Measurements from ENCODE around the gene ADSS1. TPM values are rescaled to one million over a fixed set of nuclear protein-coding genes. Genes with fewer than 3 reads are reported as not detected.
A peak's percentile ranks its signal among the peaks of the same experiment; 100 is the strongest.

ADSS1 gene
- polyA plus RNA-seq, 4 donors: 3.6 to 12.7 (median 6.3) TPM

- no peak for FAIRE-seq
- Histone ChIP-seq H3K4me3 (ENCODE audit: low read depth in 1 of 3, low read length in 3 of 3) (no peak overlapping the region), H3K27me3 (ENCODE audit: control insufficient read depth in 3 of 3, insufficient read depth in 3 of 3, low read length in 3 of 3) (no peaks in the 10 kb centered on the region), H3K9me3 (ENCODE audit: control insufficient read depth in 2 of 2, insufficient read depth in 1 of 2, low read depth in 1 of 2, low read length in 1 of 2) (no peaks in the 10 kb centered on the region), H3K36me3 (ENCODE audit: control insufficient read depth in 3 of 3, insufficient read depth in 2 of 3, low read depth in 1 of 3, low read length in 3 of 3) (peaks cover 0 to 11% (median 0%) of the 10 kb centered on the region in 3 donors), H3K27ac (ENCODE audit: low read depth in 1 of 3, low read length in 2 of 3) (peak overlapping the region in 1 of 3 donors; percentile 6), H3K4me1 (ENCODE audit: control insufficient read depth in 3 of 3, insufficient read depth in 2 of 3, low read depth in 1 of 3, low read length in 2 of 3) (peaks cover 0 to 2% (median 0%) of the 10 kb centered on the region in 3 donors)
- 77 to 81% (median 77%) methylated on average over 31 of the region's 31 CpGs for WGBS, 3 donors
- DNase-seq: peak in 1 of 2 donors; percentile 48
Measured at GRCh38 chr14:104734991-104735779, 11.2 kb downstream of the ADSS1 start.

DNA sequence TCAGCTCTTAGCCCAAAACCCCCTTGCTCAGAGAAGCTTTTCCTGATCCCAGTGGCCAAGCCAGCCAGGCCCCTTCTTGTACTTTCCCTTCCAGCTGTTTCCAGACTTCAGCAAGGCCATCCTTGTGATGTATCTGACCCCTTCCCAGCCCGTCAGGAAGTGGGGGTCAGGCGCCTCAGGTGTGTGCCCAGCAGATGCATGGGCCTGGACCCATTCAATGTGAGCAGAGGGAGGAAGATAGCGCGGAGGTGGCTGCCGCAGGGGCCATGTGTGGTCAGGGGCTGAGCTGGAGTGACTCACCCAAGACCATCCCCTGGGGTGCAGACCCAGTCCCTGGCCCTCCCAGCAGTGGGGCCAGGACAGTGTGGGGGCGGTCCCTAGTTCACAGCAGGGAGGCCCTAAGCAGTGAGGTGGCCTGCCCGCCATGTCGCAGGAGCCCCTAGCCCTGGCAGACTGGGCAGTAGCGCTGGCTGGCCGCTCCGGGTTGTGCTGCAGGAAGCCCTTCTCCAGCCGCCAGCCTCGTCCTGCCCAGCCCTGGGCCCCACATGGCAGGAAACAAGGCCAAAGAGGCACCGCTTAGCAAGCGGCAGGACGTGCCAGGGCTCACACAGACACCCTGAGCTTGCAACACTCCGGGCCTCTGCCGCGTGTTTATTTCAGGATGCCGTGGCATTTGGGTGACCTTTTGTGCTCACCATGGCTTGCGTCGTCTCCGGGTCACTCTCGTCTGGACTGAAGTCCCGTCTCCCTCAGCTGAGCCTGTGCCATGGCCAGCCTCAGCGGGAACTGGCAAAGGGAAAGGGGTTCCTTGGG lies 12.0 kb downstream of the ADSS1 start:
- no peak overlapping the region for H3K4me3 ChIP-seq (ENCODE audit: low read depth in 1 of 3, low read length in 3 of 3)
- peak overlapping the region in 1 of 3 donors; percentile 67 for H3K27ac ChIP-seq (ENCODE audit: low read depth in 1 of 3, low read length in 2 of 3)
- FAIRE-seq (no peak), DNase-seq (no peak)
- H3K9me3 ChIP-seq (ENCODE audit: control insufficient read depth in 2 of 2, insufficient read depth in 1 of 2, low read depth in 1 of 2, low read length in 1 of 2): no peaks in the 10 kb centered on the region
- H3K36me3 ChIP-seq (ENCODE audit: control insufficient read depth in 3 of 3, insufficient read depth in 2 of 3, low read depth in 1 of 3, low read length in 3 of 3): peaks cover 0 to 20% (median 0%) of the 10 kb centered on the region in 3 donors
- WGBS, 3 donors: 60 to 82% (median 80%) methylated on average over 23 to 26 of the region's 26 CpGs
- peaks cover 0 to 2% (median 0%) of the 10 kb centered on the region in 3 donors for H3K4me1 ChIP-seq (ENCODE audit: control insufficient read depth in 3 of 3, insufficient read depth in 2 of 3, low read depth in 1 of 3, low read length in 2 of 3)
- H3K27me3 ChIP-seq (ENCODE audit: control insufficient read depth in 3 of 3, insufficient read depth in 3 of 3, low read length in 3 of 3): no peaks in the 10 kb centered on the region

DNA sequence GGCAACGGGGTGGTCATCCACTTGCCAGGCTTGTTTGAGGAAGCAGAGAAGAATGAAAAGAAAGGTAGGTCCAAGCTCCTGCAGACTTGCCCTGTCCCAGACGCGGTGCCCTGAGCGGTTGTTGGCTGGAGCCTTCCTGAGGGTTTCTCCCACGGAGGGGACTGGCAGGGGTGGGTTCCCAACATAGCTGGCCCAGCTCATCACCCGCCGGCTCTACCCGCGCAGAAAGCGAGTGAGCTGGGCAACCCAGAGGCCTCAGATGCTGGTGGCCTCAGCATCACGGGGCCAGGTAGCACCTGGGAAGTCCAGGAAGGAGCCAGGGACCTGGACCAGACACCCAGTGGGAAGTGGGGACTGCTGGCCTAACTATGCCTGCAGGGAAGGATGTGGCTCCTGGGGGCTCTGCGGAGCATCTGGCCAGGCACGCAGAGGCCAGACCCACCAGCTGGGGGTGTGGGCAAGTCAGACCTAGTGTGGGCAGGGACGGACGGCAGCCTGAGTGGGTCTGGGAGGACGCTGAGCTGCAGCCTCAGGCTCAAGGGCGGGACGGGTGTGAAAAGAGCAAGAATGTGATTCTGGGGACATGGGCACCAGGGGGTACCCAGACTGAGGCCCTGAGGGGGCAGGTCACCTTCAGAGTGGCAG lies 14.5 kb downstream of the ADSS1 start:
- DNase-seq: no peak
- peaks cover 0 to 41% (median 0%) of the 10 kb centered on the region in 3 donors for H3K36me3 ChIP-seq (ENCODE audit: control insufficient read depth in 3 of 3, insufficient read depth in 2 of 3, low read depth in 1 of 3, low read length in 3 of 3)
- no peak overlapping the region for H3K4me3 ChIP-seq (ENCODE audit: low read depth in 1 of 3, low read length in 3 of 3)
- H3K9me3 ChIP-seq (ENCODE audit: control insufficient read depth in 2 of 2, insufficient read depth in 1 of 2, low read depth in 1 of 2, low read length in 1 of 2): no peaks in the 10 kb centered on the region
- H3K27me3 ChIP-seq (ENCODE audit: control insufficient read depth in 3 of 3, insufficient read depth in 3 of 3, low read length in 3 of 3): no peaks in the 10 kb centered on the region
- FAIRE-seq: no peak
- no peaks in the 10 kb centered on the region for H3K4me1 ChIP-seq (ENCODE audit: control insufficient read depth in 3 of 3, insufficient read depth in 2 of 3, low read depth in 1 of 3, low read length in 2 of 3)
- WGBS, 3 donors: 93 to 96% (median 95%) methylated on average over 18 of the region's 18 CpGs
- no peak overlapping the region for H3K27ac ChIP-seq (ENCODE audit: low read depth in 1 of 3, low read length in 2 of 3)

GRCh38 chr14:104739026-104739425 lies 15.0 kb downstream of the ADSS1 start:
- Histone ChIP-seq H3K9me3 (ENCODE audit: control insufficient read depth in 2 of 2, insufficient read depth in 1 of 2, low read depth in 1 of 2, low read length in 1 of 2) (no peaks in the 10 kb centered on the region), H3K4me3 (ENCODE audit: low read depth in 1 of 3, low read length in 3 of 3) (no peak overlapping the region), H3K27me3 (ENCODE audit: control insufficient read depth in 3 of 3, insufficient read depth in 3 of 3, low read length in 3 of 3) (no peaks in the 10 kb centered on the region), H3K36me3 (ENCODE audit: control insufficient read depth in 3 of 3, insufficient read depth in 2 of 3, low read depth in 1 of 3, low read length in 3 of 3) (peaks cover 0 to 45% (median 0%) of the 10 kb centered on the region in 3 donors), H3K4me1 (ENCODE audit: control insufficient read depth in 3 of 3, insufficient read depth in 2 of 3, low read depth in 1 of 3, low read length in 2 of 3) (no peaks in the 10 kb centered on the region), H3K27ac (ENCODE audit: low read depth in 1 of 3, low read length in 2 of 3) (no peak overlapping the region)
- WGBS, 3 donors: 92 to 97% (median 92%) methylated on average over 14 to 17 of the region's 17 CpGs
- FAIRE-seq (no peak), DNase-seq (no peak)

GRCh38 chr14:104739546-104740516 lies 15.8 kb downstream of the ADSS1 start:
- Histone ChIP-seq H3K36me3 (ENCODE audit: control insufficient read depth in 3 of 3, insufficient read depth in 2 of 3, low read depth in 1 of 3, low read length in 3 of 3) (peaks cover 0 to 51% (median 0%) of the 10 kb centered on the region in 3 donors), H3K27me3 (ENCODE audit: control insufficient read depth in 3 of 3, insufficient read depth in 3 of 3, low read length in 3 of 3) (no peaks in the 10 kb centered on the region), H3K4me3 (ENCODE audit: low read depth in 1 of 3, low read length in 3 of 3) (no peak overlapping the region), H3K4me1 (ENCODE audit: control insufficient read depth in 3 of 3, insufficient read depth in 2 of 3, low read depth in 1 of 3, low read length in 2 of 3) (no peaks in the 10 kb centered on the region), H3K27ac (ENCODE audit: low read depth in 1 of 3, low read length in 2 of 3) (no peak overlapping the region), H3K9me3 (ENCODE audit: control insufficient read depth in 2 of 2, insufficient read depth in 1 of 2, low read depth in 1 of 2, low read length in 1 of 2) (no peaks in the 10 kb centered on the region)
- WGBS, 3 donors: 86 to 90% (median 86%) methylated on average over 29 of the region's 29 CpGs
- FAIRE-seq (no peak), DNase-seq (no peak)

DNA sequence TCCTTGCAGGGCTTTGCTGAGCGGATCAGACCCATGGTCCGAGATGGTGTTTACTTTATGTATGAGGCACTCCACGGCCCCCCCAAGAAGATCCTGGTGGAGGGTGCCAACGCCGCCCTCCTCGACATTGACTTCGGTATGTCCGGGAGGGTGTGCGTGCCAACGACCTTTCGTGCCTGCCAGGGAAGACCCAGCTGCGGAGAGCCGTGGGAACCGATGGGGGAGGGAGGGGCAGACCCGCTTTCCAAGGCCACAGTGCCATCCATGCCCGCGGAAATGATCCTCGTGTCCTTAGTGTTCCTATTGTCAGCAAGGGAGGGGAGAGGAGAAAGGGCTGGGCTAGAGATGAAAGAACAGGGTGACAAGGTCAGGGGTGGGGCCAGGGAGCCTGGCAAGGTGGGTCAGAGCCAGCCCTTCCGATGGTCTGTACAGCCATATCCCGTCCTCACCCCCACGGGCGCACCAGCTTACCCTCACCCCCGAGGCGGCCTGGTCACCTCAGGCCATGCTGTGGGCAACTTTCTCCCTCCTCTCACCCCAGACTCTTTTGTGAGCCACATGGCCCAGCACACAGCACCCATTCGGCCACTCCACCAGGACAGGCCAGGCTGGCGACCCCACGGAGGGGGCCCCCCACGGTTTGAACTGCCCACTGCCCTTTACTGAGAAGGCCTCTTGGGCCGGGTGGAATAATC lies 17.2 kb downstream of the ADSS1 start:
- WGBS, 3 donors: 89 to 91% (median 90%) methylated on average over 29 of the region's 29 CpGs
- DNase-seq: no peak
- no peak for FAIRE-seq
- H3K4me3 ChIP-seq (ENCODE audit: low read depth in 1 of 3, low read length in 3 of 3): no peak overlapping the region
- peaks cover 0 to 59% (median 0%) of the 10 kb centered on the region in 3 donors for H3K36me3 ChIP-seq (ENCODE audit: control insufficient read depth in 3 of 3, insufficient read depth in 2 of 3, low read depth in 1 of 3, low read length in 3 of 3)
- H3K27ac ChIP-seq (ENCODE audit: low read depth in 1 of 3, low read length in 2 of 3): no peak overlapping the region
- no peaks in the 10 kb centered on the region for H3K4me1 ChIP-seq (ENCODE audit: control insufficient read depth in 3 of 3, insufficient read depth in 2 of 3, low read depth in 1 of 3, low read length in 2 of 3)
- no peaks in the 10 kb centered on the region for H3K9me3 ChIP-seq (ENCODE audit: control insufficient read depth in 2 of 2, insufficient read depth in 1 of 2, low read depth in 1 of 2, low read length in 1 of 2)
- no peaks in the 10 kb centered on the region for H3K27me3 ChIP-seq (ENCODE audit: control insufficient read depth in 3 of 3, insufficient read depth in 3 of 3, low read length in 3 of 3)

DNA sequence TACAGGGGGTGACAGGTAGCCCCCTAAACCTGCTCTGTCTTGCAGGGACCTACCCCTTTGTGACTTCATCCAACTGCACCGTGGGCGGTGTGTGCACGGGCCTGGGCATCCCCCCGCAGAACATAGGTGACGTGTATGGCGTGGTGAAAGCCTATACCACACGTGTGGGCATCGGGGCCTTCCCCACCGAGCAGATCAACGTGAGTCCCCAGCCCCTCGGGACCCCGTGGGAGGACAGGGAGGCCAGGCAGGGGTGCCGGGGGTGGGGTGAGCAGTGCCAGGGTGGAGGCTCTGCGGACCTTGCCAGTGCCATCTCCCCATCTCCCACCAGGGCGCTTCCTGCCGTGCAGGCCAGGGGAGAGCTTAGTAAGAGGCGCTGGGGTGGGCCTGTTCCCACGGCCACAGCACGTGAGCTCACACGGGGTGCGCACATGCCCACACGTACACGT lies 17.8 kb downstream of the ADSS1 start:
- Histone ChIP-seq H3K9me3 (ENCODE audit: control insufficient read depth in 2 of 2, insufficient read depth in 1 of 2, low read depth in 1 of 2, low read length in 1 of 2) (no peaks in the 10 kb centered on the region), H3K27me3 (ENCODE audit: control insufficient read depth in 3 of 3, insufficient read depth in 3 of 3, low read length in 3 of 3) (no peaks in the 10 kb centered on the region), H3K4me1 (ENCODE audit: control insufficient read depth in 3 of 3, insufficient read depth in 2 of 3, low read depth in 1 of 3, low read length in 2 of 3) (peaks cover 0 to 2% (median 0%) of the 10 kb centered on the region in 3 donors), H3K36me3 (ENCODE audit: control insufficient read depth in 3 of 3, insufficient read depth in 2 of 3, low read depth in 1 of 3, low read length in 3 of 3) (peaks cover 0 to 61% (median 0%) of the 10 kb centered on the region in 3 donors), H3K27ac (ENCODE audit: low read depth in 1 of 3, low read length in 2 of 3) (no peak overlapping the region), H3K4me3 (ENCODE audit: low read depth in 1 of 3, low read length in 3 of 3) (no peak overlapping the region)
- FAIRE-seq (no peak), DNase-seq (no peak)
- 80 to 94% (median 89%) methylated on average over 22 to 23 of the region's 23 CpGs for WGBS, 3 donors

All from small intestine (tissue), 7 donors.